H9 (cell line): ENCODE measurements around the gene FAM13B. TPM values are rescaled to one million over a fixed set of nuclear protein-coding genes. Genes with fewer than 3 reads are reported as not detected.

Experiments
- DNase-seq: peaks from one replicate; pipeline ENCODE4 v3.0.0-alpha.2; 2017
- H2AFZ ChIP-seq: one replicate; pipeline ENCODE4 v1.6.1; 2013; ENCODE audit warnings: mild to moderate bottlenecking, low read length, control low read depth, moderate library complexity
- H2AK5ac ChIP-seq: 2 replicates; pipeline ENCODE4 v1.6.1; 2013; ENCODE audit warnings: low read length, control low read depth, mixed read lengths; ENCODE audit not compliant: insufficient read length
- H2BK120ac ChIP-seq: one replicate; pipeline ENCODE4 v1.6.1; 2013; ENCODE audit warnings: low read depth, mild to moderate bottlenecking, low read length, control low read depth, inconsistent platforms; ENCODE audit not compliant: poor library complexity, severe bottlenecking
- H2BK12ac ChIP-seq: 2 replicates; pipeline ENCODE4 v1.6.1; 2013; ENCODE audit warnings: low read length, control low read depth, mixed read lengths, low read depth; ENCODE audit not compliant: insufficient read length
- H2BK15ac ChIP-seq: 2 replicates; pipeline ENCODE4 v1.6.1; 2013; ENCODE audit warnings: low read depth, low read length, control low read depth
- H2BK20ac ChIP-seq: one replicate; pipeline ENCODE4 v1.6.1; 2013; ENCODE audit warnings: low read depth, mild to moderate bottlenecking, low read length, control low read depth, inconsistent platforms; ENCODE audit not compliant: poor library complexity, severe bottlenecking
- H2BK5ac ChIP-seq: 2 replicates; pipeline ENCODE4 v1.6.1; 2013; ENCODE audit warnings: low read length, control low read depth, mixed read lengths; ENCODE audit not compliant: insufficient read length
- H3K14ac ChIP-seq: 2 replicates; pipeline ENCODE4 v1.6.1; 2013; ENCODE audit warnings: low read length, control low read depth; ENCODE audit not compliant: insufficient read depth
- H3K18ac ChIP-seq: 2 replicates; pipeline ENCODE4 v1.6.1; 2013; ENCODE audit warnings: low read depth, mild to moderate bottlenecking, mixed read lengths, low read length, control low read depth; ENCODE audit not compliant: insufficient read length
- H3K23ac ChIP-seq: 2 replicates; pipeline ENCODE4 v1.6.1; 2013; ENCODE audit warnings: low read length, control low read depth, mixed read lengths, low read depth; ENCODE audit not compliant: insufficient read length
- H3K23me2 ChIP-seq: 2 replicates; pipeline ENCODE4 v1.6.1; 2013; ENCODE audit warnings: low read depth, mild to moderate bottlenecking, mixed read lengths, low read length, control low read depth; ENCODE audit not compliant: insufficient read length, poor library complexity, severe bottlenecking
- H3K27ac ChIP-seq: 2 replicates; pipeline ENCODE4 v1.5.1; 2013; ENCODE audit warnings: low read length, control low read depth, mixed read lengths, low read depth; ENCODE audit not compliant: insufficient read length
- H3K27me3 ChIP-seq: 2 replicates; pipeline ENCODE4 v1.6.1; 2013; ENCODE audit warnings: low read length, control low read depth, inconsistent platforms; ENCODE audit not compliant: insufficient read depth
- H3K4ac ChIP-seq: 2 replicates; pipeline ENCODE4 v1.6.1; 2013; ENCODE audit warnings: low read depth, mild to moderate bottlenecking, control low read depth, inconsistent platforms, low read length, moderate library complexity
- H3K4me1 ChIP-seq: 2 replicates; pipeline ENCODE4 v1.6.1; 2013; ENCODE audit warnings: low read length, control low read depth, inconsistent platforms; ENCODE audit not compliant: insufficient read depth
- H3K4me2 ChIP-seq: 2 replicates; pipeline ENCODE4 v1.6.1; 2013; ENCODE audit warnings: low read length, control low read depth, mixed read lengths; ENCODE audit not compliant: insufficient read length, insufficient read depth
- H3K56ac ChIP-seq: 2 replicates; pipeline ENCODE4 v1.6.1; 2013; ENCODE audit warnings: low read depth, mild to moderate bottlenecking, mixed read lengths, low read length, control low read depth; ENCODE audit not compliant: insufficient read length
- H3K79me1 ChIP-seq: 2 replicates; pipeline ENCODE4 v1.6.1; 2013; ENCODE audit warnings: low read depth, mild to moderate bottlenecking, moderate library complexity, low read length, control low read depth, inconsistent platforms; ENCODE audit not compliant: insufficient read depth, poor library complexity, severe bottlenecking
- H3K79me2 ChIP-seq: 2 replicates; pipeline ENCODE4 v1.6.1; 2013; ENCODE audit warnings: low read length, control low read depth, inconsistent platforms; ENCODE audit not compliant: insufficient read depth
- H3K9ac ChIP-seq: 2 replicates; pipeline ENCODE4 v1.6.1; 2013; ENCODE audit warnings: low read length, control low read depth, mixed read lengths; ENCODE audit not compliant: insufficient read length; ENCODE audit errors: extremely low read depth
- H3K9me3 ChIP-seq: one replicate; pipeline ENCODE4 v1.6.1; 2013; ENCODE audit warnings: low read depth, low read length, inconsistent platforms; ENCODE audit not compliant: control insufficient read depth
- H3T11ph ChIP-seq: one replicate; pipeline ENCODE4 v1.6.1; 2013; ENCODE audit warnings: mild to moderate bottlenecking, low read length, control low read depth, inconsistent platforms
- H4K20me1 ChIP-seq: one replicate; pipeline ENCODE4 v1.6.1; 2013; ENCODE audit not compliant: control insufficient read depth, insufficient read length, insufficient read depth
- H4K5ac ChIP-seq: 2 replicates; pipeline ENCODE4 v1.6.1; 2013; ENCODE audit warnings: low read depth, mild to moderate bottlenecking, mixed read lengths, low read length, control low read depth; ENCODE audit not compliant: insufficient read length
- H4K8ac ChIP-seq: replicated peaks from 2 replicates; pipeline ENCODE4 v1.6.1; 2013; ENCODE audit warnings: low read length, control low read depth, mixed read lengths, low read depth; ENCODE audit not compliant: insufficient read length
- H4K91ac ChIP-seq: 2 replicates; pipeline ENCODE4 v1.6.1; 2013; ENCODE audit warnings: low read depth, mild to moderate bottlenecking, moderate library complexity, mixed read lengths, low read length, control low read depth; ENCODE audit not compliant: insufficient read length
- H3K27ac Mint-ChIP-seq, 3 experiments: 2 replicates in 2 of 3; 3 replicates in 1 of 3; pipeline ENCODE4 v1.8.0; 2020 to 2021; ENCODE audit warnings: mixed read lengths in 3 of 3, mild to moderate bottlenecking in 1 of 3, moderate library complexity in 1 of 3
- H3K27me3 Mint-ChIP-seq: 2 replicates; pipeline ENCODE4 v1.8.0; 2021; ENCODE audit warnings: low read depth, mild to moderate bottlenecking, moderate library complexity, mixed read lengths
- H3K36me3 Mint-ChIP-seq, 3 experiments: 2 replicates in 2 of 3; 3 replicates in 1 of 3; pipeline ENCODE4 v1.8.0; 2020 to 2021; ENCODE audit warnings: low read depth in 3 of 3, mixed read lengths in 3 of 3; ENCODE audit not compliant: insufficient read depth in 1 of 3
- H3K4me1 Mint-ChIP-seq, 2 experiments: 2 replicates each; pipeline ENCODE4 v1.8.0; 2020; ENCODE audit warnings: mixed read lengths in 2 of 2
- H3K4me3 Mint-ChIP-seq, 2 experiments: 2 replicates in 1 of 2; 3 replicates in 1 of 2; pipeline ENCODE4 v1.8.0; 2020 to 2021; ENCODE audit warnings: mild to moderate bottlenecking in 2 of 2, mixed read lengths in 2 of 2, moderate library complexity in 1 of 2
- H3K9me3 Mint-ChIP-seq, 2 experiments: 2 replicates in 1 of 2; 3 replicates in 1 of 2; pipeline ENCODE4 v1.8.0; 2020; ENCODE audit warnings: mild to moderate bottlenecking in 2 of 2, mixed read lengths in 2 of 2, moderate library complexity in 1 of 2
- WGBS: extraction: QIAGEN DNeasy Blood & Tissue Kit; methylation state at CpG from one replicate; pipeline ENCODE4 v1.1.7; 2013; ENCODE audit warnings: missing lambda C conversion rate, low lambda C conversion rate, mixed read lengths; ENCODE audit not compliant: insufficient read length; ENCODE audit errors: extremely low coverage; 5-methylcytosine and 5-hydroxymethylcytosine counted together
- total RNA-seq: library from RNA; stranded (reverse); gene quantifications from 2 replicates; pipeline ENCODE4 v1.2.1, GENCODE V29; 2021
- TF ChIP-seq, protein P1 (sequence below): fragments of 200-600 bp; sonication (generic); conservative IDR thresholded peaks from 3 replicates; pipeline ENCODE4 v1.8.0; 2021; ENCODE audit warnings: antibody characterized with exemption, mild to moderate bottlenecking

FAM13B gene
- total RNA-seq, 1 experiment from 2014 or later, result 23.0 TPM

DNA sequence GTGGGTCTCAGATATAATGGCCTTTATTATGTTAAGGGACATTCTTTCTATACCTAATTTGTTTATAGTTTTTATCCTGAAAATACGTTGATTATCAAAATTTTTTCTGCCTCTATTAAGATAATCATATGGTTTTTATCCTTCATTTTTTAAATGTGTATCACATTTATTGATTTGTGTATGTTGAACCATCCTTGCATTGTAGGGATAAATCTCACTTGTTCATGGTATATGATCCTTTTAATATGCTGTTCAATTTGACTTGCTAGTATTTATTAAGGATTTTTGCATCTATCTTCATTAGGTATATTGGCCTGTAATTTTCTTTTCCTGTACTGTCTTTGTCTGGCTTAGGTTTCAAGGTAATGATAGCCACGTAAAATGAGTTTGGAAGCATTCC lies 118.1 kb downstream of the FAM13B start:
- H3K9ac ChIP-seq, result no peak overlapping the region
- no peak overlapping the region for H2BK12ac ChIP-seq
- no peak overlapping the region for H3K4me3 Mint-ChIP-seq
- no peaks in the 10 kb centered on the region for H3K79me2 ChIP-seq
- H3K14ac ChIP-seq, result no peak overlapping the region
- no peaks in the 10 kb centered on the region for H3K4me1 Mint-ChIP-seq
- TF ChIP-seq, protein P1, sequence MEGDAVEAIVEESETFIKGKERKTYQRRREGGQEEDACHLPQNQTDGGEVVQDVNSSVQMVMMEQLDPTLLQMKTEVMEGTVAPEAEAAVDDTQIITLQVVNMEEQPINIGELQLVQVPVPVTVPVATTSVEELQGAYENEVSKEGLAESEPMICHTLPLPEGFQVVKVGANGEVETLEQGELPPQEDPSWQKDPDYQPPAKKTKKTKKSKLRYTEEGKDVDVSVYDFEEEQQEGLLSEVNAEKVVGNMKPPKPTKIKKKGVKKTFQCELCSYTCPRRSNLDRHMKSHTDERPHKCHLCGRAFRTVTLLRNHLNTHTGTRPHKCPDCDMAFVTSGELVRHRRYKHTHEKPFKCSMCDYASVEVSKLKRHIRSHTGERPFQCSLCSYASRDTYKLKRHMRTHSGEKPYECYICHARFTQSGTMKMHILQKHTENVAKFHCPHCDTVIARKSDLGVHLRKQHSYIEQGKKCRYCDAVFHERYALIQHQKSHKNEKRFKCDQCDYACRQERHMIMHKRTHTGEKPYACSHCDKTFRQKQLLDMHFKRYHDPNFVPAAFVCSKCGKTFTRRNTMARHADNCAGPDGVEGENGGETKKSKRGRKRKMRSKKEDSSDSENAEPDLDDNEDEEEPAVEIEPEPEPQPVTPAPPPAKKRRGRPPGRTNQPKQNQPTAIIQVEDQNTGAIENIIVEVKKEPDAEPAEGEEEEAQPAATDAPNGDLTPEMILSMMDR, result no peak
- H4K5ac ChIP-seq, result no peak overlapping the region
- no peak for DNase-seq
- no peak overlapping the region for H2BK15ac ChIP-seq
- no peak overlapping the region for H3K4ac ChIP-seq
- no peak overlapping the region for H4K8ac ChIP-seq
- no peak overlapping the region for H2AFZ ChIP-seq
- no peaks in the 10 kb centered on the region for H3K23me2 ChIP-seq
- no peak overlapping the region for H3K56ac ChIP-seq
- no peaks in the 10 kb centered on the region for H3K79me1 ChIP-seq
- no peak overlapping the region for H3T11ph ChIP-seq
- H3K27me3 ChIP-seq, result no peaks in the 10 kb centered on the region
- H2BK5ac ChIP-seq, result no peak overlapping the region
- no peak overlapping the region for H2BK120ac ChIP-seq
- H4K91ac ChIP-seq, result no peak overlapping the region
- no peak overlapping the region for H3K27ac Mint-ChIP-seq
- H3K27ac ChIP-seq, result no peak overlapping the region
- no peaks in the 10 kb centered on the region; the same call in 1 of the 2 replicates for H3K27me3 Mint-ChIP-seq
- no peaks in the 10 kb centered on the region for H3K4me1 ChIP-seq
- no peak overlapping the region for H2AK5ac ChIP-seq
- no CpG with 5 or more reads among the region's 2 CpGs for WGBS
- no peak overlapping the region for H3K4me2 ChIP-seq
- peaks cover 0 to 4% (median 0%) of the 10 kb centered on the region in 3 experiments; a peak in 2 of 7 replicates for H3K36me3 Mint-ChIP-seq
- H3K18ac ChIP-seq, result no peak overlapping the region
- no peak overlapping the region for H3K23ac ChIP-seq
- H3K9me3 ChIP-seq, result no peaks in the 10 kb centered on the region
- H3K9me3 Mint-ChIP-seq, result peaks cover 8% of the 10 kb centered on the region in 2 experiments; a peak in 4 of 5 replicates
- no peak overlapping the region for H2BK20ac ChIP-seq
- no peaks in the 10 kb centered on the region for H4K20me1 ChIP-seq
